HepG2 (cell line): ENCODE data around the gene PRRG3.

Experiments
- MAF1 ChIP-seq: sonication (generic); formaldehyde crosslinking; IDR thresholded peaks from 2 replicates; pipeline ENCODE4 v1.5.0; 2020; ENCODE audit warnings: missing genetic modification reagents, borderline replicate concordance
- RFXAP ChIP-seq: sonication (generic); formaldehyde crosslinking; IDR thresholded peaks from 2 replicates; pipeline ENCODE4 v1.4.0; 2020; ENCODE audit warnings: missing genetic modification reagents, borderline replicate concordance
- ZFP36 ChIP-seq: fragments of 150-350 bp; IDR thresholded peaks from 2 replicates; pipeline ENCODE4 v1.6.1; 2018; ENCODE audit warnings: borderline replicate concordance, low read length, low read depth; ENCODE audit not compliant: partially characterized antibody
- TF ChIP-seq, protein P1 (sequence below): sonication (generic); formaldehyde crosslinking; IDR thresholded peaks from 2 replicates; pipeline ENCODE4 v1.4.0; 2020; ENCODE audit warnings: missing genetic modification reagents, borderline replicate concordance
- TF ChIP-seq, protein P2 (sequence below): sonication (generic); formaldehyde crosslinking; IDR thresholded peaks from 2 replicates; pipeline ENCODE4 v1.4.0; 2020; ENCODE audit warnings: mild to moderate bottlenecking, missing genetic modification reagents
- TF ChIP-seq, protein P3 (sequence below): IDR thresholded peaks from 2 replicates; pipeline ENCODE4 v1.6.1; 2016; ENCODE audit warnings: control low read depth

DNA sequence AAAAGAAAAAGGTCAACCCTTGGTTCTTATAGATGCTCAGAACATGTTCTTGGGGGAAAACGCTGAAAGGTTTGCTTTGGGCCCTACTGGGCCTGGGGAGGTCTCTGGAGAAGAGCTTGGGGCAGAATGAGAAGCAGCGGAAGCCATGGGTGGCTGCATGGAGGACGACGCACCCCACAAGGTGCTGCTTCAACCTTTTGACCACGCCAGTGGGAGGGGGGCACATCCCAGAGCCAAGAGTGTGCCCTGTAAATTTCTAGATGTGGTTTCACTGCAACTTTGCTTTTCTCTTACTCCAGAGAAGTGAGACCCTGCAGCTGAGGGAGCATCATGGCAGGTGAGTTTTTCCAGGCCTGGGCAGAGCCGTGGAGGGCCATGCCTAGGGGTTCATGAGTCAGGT, 3.2 kb downstream of the PRRG3 start:
- TF ChIP-seq RFXAP (CRISPR knock-in tag): no peak
- TF ChIP-seq, protein P1, sequence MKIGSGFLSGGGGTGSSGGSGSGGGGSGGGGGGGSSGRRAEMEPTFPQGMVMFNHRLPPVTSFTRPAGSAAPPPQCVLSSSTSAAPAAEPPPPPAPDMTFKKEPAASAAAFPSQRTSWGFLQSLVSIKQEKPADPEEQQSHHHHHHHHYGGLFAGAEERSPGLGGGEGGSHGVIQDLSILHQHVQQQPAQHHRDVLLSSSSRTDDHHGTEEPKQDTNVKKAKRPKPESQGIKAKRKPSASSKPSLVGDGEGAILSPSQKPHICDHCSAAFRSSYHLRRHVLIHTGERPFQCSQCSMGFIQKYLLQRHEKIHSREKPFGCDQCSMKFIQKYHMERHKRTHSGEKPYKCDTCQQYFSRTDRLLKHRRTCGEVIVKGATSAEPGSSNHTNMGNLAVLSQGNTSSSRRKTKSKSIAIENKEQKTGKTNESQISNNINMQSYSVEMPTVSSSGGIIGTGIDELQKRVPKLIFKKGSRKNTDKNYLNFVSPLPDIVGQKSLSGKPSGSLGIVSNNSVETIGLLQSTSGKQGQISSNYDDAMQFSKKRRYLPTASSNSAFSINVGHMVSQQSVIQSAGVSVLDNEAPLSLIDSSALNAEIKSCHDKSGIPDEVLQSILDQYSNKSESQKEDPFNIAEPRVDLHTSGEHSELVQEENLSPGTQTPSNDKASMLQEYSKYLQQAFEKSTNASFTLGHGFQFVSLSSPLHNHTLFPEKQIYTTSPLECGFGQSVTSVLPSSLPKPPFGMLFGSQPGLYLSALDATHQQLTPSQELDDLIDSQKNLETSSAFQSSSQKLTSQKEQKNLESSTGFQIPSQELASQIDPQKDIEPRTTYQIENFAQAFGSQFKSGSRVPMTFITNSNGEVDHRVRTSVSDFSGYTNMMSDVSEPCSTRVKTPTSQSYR: no peak
- no peak for TF ChIP-seq ZFP36
- TF ChIP-seq, protein P2, sequence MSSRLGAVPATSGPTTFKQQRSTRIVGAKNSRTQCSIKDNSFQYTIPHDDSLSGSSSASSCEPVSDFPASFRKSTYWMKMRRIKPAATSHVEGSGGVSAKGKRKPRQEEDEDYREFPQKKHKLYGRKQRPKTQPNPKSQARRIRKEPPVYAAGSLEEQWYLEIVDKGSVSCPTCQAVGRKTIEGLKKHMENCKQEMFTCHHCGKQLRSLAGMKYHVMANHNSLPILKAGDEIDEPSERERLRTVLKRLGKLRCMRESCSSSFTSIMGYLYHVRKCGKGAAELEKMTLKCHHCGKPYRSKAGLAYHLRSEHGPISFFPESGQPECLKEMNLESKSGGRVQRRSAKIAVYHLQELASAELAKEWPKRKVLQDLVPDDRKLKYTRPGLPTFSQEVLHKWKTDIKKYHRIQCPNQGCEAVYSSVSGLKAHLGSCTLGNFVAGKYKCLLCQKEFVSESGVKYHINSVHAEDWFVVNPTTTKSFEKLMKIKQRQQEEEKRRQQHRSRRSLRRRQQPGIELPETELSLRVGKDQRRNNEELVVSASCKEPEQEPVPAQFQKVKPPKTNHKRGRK (CRISPR knock-in tag): no peak
- no peak for TF ChIP-seq MAF1
- TF ChIP-seq, protein P3, sequence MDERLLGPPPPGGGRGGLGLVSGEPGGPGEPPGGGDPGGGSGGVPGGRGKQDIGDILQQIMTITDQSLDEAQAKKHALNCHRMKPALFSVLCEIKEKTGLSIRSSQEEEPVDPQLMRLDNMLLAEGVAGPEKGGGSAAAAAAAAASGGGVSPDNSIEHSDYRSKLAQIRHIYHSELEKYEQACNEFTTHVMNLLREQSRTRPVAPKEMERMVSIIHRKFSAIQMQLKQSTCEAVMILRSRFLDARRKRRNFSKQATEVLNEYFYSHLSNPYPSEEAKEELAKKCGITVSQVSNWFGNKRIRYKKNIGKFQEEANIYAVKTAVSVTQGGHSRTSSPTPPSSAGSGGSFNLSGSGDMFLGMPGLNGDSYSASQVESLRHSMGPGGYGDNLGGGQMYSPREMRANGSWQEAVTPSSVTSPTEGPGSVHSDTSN: no peak
